ENCODE data around the gene VPS41.
"Not testable (repeated sequence)": the region's sequence is repeated elsewhere in the genome, so short reads cannot be mapped to it uniquely, and the experiment has no call there.

VPS41 gene

GRCh38 chr7:38905056-38905759, 3.8 kb downstream of the VPS41 start:
- DNase-seq, result no peak

DNA sequence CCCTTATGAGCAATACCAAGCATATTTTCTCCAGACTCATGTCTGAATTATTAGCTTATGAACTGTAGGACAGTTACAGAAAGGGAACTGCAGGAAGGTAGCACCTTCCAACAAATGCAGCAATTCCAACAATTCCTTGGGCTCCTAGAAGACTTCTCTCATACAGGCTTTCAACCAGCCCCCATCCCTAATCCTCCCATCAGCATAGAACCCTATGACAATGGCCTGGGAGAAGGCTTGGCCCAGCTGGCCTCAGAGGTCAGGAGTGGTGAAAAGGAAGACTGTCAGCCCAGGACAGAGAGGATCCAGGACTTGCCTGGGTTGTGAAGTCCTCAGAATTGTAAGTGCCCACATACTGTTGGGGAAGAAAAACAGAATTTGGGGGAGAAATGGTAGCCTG, 5.9 kb downstream of the VPS41 start:
- no peak for DNase-seq

DNA sequence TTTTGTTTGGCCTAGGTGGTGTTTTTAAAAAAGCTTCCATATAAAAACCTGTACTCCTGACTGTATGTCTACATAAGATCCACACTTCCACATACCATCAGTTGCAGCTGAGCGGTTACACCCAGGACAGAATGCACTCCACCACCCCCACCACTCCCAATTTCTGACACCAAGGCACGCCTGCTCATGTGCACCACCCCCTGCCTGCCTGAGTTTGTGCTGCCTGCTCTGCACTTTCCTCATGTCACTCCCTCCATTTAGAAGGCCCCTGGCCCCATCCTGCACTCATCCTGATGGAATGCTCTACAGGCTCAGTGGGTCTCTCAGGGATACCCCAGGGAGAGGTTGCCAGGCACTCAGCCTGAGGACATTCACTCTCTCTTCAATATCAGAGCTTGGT, 6.5 kb downstream of the VPS41 start:
- DNase-seq, result no peak

DNA sequence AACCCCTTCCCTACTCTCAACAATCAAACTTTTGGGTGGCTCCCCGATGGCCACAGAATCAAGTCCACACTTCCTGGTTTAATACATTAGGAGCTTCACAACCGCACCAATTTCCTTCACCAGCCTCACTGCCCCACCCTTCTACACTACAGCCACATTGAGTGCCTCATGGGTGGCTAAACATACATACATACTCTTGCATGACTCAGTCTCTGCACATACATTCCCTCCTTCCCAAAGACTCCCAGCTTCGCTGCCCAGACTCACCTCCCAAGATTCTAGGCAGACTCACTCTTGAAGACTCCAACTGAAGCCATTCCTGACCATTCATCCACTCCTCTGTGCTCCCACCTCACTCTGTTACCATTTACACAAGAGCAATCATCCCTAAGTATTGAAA, 15.9 kb downstream of the VPS41 start:
- DNase-seq, result peak; percentile 32

DNA sequence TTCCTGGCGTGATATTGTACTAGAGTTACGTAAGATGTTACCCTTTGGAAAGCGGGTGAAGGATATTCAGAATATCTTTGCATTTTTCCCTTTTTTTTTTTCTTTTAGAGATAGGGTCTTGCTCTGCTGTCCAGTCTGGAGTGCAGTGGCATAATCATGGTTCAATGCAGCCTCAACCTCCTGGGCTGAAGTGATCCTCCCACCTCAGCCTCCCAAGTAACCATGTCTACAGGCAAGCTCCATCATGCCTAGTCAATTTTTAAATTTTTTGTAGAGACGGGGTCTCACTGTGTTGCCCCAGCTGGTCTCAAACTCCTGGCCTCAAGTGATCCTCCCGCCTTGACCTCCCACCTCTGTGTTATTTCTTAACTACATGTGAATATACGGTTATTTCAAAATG, 18.4 kb downstream of the VPS41 start:
- DNase-seq, result no peak

DNA sequence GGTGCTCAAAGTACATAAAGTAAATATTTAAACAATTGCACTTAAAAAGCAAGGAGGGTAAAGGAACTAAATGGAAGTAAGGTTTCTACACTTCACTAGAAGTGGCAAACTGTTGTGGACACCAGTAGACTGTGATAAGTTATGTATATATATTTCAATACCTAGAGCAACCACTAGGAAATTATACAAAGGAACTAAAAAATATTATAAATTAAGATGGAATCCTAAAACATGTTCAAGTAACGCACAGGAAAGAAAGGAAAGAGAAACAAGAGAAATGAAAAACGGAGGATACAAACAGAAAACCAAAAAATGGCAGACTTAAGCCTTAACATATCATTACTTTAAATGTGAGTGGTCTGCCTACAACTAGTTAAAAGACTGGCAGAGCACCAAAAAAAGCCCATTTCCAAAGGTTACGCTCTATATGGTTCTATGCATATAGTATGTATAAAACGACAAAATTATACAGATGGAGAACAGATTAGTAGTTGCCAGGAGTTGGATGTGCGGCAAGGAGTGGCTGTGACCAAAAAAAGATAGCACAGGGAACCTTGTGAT, 19.0 kb downstream of the VPS41 start:
- DNase-seq, result no peak

- DNase-seq, result no peak
Measured at GRCh38 chr7:38889079-38889478, 19.9 kb downstream of the VPS41 start.

GRCh38 chr7:38886265-38886664, 22.7 kb downstream of the VPS41 start:
- no peak for DNase-seq

DNA sequence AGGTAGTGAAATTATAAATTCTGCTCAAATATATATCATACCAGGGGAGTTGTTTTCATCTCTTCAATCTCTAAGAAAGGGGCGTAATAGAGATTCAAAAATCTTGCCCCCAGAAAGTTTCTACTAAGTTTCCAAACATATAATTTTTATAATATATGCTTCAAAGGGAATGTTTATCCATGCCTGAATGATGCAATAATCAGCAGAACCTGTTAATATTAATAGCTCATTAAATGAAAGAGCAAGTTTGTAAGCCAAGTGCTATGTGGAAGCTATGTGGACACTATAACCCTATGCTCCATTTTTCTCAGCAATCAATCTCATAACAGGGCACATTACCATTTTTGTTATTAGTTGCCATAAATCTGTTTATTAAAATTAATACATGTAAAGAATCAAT, 25.3 kb downstream of the VPS41 start:
- DNase-seq, result no peak

- no peak for DNase-seq
Measured at GRCh38 chr7:38881947-38882684, 26.9 kb downstream of the VPS41 start.

DNA sequence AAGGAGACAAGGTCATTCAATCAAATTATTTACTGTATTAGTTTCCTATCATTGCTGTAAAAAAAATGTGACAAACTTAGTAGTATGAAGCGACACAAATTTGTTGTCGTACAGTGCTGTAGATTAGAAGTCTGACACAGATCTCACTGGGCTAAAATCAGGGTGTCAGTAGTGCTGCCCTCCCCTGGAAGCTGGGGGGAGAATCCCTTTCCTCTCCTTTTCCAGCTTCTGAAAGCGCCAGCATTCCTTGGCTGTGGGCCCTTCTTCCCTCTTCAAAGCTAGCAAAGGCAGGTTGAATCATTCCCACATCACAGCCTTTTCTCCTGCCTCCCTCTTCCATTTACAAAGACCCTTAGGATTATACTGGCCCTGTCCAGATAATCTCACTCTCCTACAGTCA, 28.0 kb downstream of the VPS41 start:
- no peak for DNase-seq

DNA sequence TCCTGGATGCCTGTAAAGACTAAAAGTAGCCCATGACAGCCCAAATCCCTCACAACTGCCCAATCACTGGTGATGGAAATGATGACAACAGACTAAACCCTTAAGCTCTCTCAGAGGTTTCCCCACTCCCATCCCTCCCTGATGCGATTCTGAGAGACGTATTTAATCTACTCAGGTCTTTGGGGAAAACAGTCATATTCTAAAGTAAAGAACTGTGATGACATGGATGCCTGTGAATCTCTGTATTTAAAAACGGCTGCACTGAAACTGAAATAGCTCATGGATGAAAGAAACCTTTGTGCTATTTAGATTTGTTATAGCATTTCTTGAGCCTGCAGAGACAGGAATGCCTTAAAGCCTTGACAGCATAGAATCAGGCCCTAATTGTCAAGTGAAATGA, 28.5 kb downstream of the VPS41 start:
- no peak for DNase-seq

DNA sequence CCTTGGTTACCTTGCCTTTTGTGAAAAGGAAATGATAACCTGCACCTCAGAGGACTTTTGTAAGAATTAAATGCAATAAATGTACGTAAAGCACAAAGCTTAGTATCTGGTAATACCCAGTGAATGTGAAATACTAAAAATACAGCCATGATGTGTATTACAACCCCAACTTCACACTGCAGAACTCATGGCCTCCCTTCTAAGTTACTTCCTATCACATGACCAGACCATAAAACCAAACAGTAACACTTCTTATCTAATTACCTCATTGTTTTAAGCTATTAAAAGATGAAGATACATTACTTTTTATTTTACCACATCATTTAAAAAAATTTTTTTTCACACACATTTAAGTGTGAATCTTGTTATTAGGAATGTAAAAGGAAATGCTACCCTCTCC, 29.0 kb downstream of the VPS41 start:
- DNase-seq, result no peak

GRCh38 chr7:38878694-38879457, 30.1 kb downstream of the VPS41 start:
- DNase-seq, result no peak

- no peak for DNase-seq
Measured at GRCh38 chr7:38873433-38873832, 35.6 kb downstream of the VPS41 start.

DNA sequence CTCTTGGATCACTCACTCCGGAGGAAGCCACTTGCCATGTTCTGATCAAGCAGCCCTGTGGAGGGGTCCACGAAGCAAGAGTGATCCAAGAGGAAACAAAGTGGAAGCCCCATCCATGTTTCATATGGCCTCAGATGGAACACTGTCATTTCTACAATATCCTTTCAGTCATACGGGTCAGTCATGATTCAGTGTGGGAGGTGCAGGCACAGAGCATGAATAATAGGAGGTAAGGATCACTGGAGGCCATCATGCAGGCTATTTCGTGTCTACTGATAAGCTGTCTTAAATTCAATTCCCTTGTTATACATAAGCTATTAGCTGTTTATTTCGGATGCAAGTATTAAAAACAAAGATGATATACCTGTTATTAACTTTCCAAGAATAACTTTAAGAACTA, 36.8 kb downstream of the VPS41 start:
- no peak for DNase-seq

GRCh38 chr7:38870147-38870546, 38.8 kb downstream of the VPS41 start:
- no peak for DNase-seq

DNA sequence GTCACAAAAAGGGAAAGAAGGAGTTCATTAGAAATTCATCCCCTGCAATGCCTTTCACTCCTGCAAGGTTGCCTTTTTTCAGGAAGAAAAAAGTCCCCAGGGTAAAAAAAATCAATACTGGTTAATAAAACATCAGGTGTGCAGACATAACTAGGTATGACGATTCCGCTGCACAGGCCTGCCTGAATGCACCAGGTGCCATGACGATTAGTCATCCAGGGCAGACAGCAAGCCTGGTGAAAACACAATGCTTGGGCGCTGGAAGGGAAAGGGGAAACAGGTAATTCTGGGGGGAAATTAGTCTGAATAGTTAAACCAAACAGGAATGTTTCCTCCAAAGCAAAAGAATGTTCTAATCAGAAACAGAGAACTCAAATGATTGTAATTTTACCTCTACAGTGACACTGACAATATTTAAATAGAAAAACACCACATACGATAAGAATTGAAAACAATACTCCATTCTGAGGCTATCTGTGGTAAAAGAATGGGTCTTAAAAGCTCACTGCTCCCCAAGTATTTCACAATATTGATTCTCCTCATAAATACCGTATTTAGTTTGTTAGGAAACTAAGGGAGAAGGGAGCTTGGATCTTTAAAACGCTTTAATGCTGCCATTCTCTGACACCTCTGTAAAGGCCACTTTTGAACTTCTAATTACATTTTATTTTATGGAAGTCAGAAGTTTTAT, 45.2 kb downstream of the VPS41 start:
- DNase-seq, result no peak

- DNase-seq, result no peak
Measured at GRCh38 chr7:38862666-38863065, 46.3 kb downstream of the VPS41 start.

GRCh38 chr7:38858259-38858884, 50.6 kb downstream of the VPS41 start:
- peak; percentile 49 for DNase-seq

- DNase-seq, result no peak
Measured at GRCh38 chr7:38855867-38856266, 53.1 kb downstream of the VPS41 start.

DNA sequence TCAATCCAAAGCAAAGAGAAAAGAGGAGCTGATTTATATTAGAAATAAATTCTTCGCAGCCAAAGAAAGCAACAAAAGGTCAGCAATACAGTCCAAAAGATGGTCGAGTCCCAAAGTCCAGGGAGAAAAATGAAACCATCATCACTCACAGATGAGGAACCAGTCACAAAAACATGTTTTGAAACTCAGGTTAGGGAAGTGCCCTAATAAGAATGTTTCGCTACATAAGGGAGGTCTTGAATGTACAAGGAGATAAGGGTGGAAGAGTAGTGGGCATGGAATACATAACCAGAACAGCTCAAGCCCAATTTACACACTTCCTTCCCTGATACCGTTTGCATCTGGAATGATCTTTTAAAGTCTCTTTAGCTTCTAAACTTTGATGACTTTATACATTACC, 53.6 kb downstream of the VPS41 start:
- no peak for DNase-seq

GRCh38 chr7:38854947-38855346, 54.0 kb downstream of the VPS41 start:
- DNase-seq, result not testable (repeated sequence)

Measured in EL (cell line).